T-helper 1 cell (primary cell): ENCODE data around the gene ADD1.

Experiments
- DNase-seq, 5 donors: peaks; one replicate each; pipeline ENCODE4 v3.0.0-alpha.2; 2012 to 2020

ADD1 gene

DNA sequence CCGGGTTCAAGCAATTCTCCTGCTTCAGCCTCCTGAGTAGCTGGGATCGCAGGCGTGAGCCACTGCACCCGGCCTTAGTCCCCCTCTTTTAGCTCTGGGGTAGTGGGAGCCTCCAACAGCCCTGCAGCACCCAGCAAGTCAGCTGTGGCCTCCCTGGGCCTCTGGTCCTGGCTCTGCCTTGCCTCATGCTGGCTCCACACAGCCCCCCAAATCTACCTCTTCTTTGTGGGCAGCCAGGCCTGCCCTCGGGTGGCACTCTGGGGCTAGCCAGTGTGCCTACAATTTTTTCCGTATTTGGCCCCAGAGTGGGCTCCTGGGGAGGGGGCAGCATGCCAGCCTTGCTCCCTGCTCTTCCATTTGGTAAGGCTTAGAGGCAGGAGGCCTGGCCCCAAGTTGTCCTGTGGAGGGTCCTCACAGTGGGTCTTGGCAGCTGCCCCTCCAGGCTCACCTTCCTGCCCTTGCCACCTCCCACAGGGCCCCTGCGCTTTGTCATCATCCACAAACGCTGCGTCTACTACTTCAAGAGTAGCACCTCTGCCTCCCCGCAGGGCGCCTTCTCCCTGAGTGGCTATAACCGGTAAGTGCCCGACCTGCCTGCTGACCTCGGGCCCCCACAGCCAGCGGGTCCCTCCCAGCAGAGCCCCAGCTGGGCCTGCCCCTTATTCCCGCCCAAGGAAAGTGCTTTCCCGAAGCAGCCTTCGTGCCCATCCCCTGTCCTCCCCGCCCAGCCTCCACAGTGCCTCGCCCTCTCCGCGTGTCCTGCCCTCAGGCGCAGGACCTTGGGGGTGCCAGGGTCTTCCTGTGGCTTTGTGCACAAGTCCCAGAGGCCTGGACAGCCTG is 21.0 kb upstream of the ADD1 start:
- DNase-seq = no peak

GRCh38 chr4:2823301-2823670 is 20.4 kb upstream of the ADD1 start:
- DNase-seq = no peak

DNA sequence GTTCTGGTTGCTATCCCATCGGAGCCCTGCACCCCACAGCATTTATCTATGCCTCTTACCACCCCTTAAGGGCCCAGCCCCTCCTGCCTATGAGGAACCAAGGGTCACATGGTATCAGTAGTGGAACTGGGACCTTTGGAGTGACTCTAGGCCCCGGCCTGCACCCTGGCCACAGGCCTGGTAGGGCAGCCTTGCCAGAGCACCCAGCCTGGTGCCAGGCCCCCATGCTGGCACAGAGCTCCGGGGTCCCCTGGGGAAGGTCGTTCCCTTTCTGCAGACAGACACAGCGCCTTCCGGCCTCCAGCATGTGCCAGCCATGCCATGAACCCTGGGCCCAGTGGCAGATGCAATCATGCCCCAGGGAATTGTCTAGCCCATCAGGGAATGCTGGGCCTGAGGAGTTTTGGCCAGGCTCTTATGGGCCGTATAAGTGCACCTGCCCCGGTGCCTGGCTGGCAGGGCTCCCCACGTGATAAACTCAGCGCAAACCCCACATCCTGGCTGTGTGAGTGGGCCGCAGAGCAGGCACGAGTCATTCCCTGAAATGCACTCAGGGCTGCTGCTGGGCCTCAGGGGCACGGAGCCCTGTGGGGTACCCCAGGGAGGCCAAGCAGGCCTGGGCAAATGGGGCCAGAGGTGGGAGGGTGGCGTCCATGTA is 19.8 kb upstream of the ADD1 start:
- DNase-seq = no peak

DNA sequence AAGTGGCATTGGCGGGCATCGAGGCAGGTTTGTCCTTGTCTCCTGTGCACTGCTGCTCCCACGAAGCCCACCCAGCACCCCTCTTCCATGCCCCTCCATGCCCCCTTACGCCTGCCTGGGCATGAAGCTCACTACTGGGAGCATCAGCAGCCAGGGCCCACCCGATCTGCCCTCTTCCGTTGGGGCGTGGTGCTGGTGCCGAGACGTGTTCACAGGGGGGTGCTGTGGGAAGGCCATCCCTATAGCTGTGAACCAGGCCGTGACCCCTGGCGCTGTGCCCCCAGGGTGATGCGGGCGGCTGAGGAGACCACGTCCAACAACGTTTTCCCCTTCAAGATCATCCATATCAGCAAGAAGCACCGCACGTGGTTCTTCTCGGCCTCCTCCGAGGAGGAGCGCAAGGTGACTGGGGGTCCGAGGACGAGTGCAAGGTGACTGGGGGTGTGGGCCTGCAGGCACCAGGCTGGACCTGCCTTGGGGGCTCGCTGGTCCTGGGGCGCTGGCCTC is 19.3 kb upstream of the ADD1 start:
- no peak for DNase-seq

DNA sequence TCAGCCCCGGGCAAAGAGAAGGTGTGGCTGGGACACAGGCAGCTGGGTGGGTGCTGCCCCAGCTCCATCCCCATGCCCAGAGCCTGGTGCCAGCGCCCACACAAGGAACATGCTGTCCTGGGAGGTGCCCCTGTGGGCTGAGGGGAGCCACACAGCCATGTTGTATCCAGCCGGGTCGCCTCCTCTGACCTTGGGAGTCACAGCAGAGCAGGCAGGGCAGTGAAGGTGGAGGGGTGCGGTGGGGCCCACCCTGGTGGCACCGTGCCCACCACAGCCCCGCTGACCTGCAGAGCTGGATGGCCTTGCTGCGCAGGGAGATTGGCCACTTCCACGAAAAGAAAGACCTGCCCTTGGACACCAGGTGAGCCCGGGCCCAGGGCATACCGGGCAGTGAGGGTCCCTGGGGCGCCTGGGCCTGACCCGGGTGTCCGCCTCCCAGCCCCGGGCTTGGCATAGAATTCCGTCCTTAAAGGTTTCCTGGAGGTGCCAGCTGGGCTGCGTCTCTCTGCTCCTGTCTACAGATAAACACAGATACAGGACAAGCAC is 18.7 kb upstream of the ADD1 start:
- DNase-seq = no peak

- no peak for DNase-seq
These were observed 17.9 kb upstream of the ADD1 start for GRCh38 chr4:2825740-2826139.

DNA sequence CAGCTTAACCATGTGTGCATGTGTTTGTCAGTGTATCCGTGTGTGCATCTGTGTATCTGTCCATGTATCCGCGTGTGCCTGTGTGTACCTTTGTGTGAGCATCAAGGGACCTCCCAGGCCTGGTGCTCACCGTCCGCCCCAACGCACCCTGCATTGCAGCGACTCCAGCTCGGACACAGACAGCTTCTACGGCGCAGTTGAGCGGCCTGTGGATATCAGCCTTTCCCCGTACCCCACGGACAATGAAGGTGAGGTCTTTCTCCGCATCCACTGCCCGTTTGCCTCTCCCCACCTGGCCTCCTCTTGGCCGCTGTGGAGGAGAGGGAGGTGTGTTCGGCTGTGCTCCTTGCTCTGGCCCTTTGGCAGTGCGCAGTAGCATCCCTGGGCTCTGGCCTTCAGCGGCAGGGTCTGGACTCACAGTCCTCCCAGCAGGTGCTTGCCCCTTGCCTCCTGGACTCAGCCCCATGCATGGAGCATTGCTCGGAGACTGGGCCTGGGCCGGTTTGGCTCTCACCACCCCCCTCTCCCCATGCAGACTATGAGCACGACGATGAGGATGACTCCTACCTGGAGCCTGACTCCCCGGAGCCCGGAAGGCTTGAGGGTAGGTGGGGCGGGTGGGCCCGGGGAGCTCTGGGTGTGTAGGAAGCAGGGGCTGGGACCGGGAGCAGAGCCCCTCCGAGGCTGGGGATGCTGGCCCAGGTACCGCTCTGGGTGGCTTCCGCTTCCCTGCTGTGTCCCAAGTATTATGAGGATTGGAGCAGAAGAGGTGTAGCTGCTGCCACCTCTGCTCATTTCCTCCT is 16.4 kb upstream of the ADD1 start:
- no peak for DNase-seq

GRCh38 chr4:2827874-2828751 is 15.5 kb upstream of the ADD1 start:
- no peak for DNase-seq

DNA sequence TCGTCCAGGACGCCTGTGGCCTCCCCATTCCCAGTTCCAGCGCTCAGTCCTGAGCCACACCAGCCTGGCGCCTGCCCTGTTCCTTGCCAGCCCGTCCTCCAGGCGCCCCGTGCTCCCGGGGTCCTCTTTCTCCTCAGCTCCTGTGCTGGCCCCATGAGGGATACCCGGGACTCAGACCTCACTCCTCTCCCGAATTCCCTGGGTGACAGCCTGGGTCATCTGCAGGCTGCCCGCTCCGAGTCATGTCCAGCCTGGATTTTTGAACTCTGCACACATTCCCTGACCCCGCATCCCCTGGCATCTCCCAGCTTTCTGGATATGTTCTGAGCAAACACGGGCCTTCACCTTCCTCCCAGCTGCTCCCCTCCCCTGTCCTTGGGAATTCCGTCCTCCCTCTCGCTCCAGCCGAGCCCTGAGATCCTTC is 14.9 kb upstream of the ADD1 start:
- no peak for DNase-seq

DNA sequence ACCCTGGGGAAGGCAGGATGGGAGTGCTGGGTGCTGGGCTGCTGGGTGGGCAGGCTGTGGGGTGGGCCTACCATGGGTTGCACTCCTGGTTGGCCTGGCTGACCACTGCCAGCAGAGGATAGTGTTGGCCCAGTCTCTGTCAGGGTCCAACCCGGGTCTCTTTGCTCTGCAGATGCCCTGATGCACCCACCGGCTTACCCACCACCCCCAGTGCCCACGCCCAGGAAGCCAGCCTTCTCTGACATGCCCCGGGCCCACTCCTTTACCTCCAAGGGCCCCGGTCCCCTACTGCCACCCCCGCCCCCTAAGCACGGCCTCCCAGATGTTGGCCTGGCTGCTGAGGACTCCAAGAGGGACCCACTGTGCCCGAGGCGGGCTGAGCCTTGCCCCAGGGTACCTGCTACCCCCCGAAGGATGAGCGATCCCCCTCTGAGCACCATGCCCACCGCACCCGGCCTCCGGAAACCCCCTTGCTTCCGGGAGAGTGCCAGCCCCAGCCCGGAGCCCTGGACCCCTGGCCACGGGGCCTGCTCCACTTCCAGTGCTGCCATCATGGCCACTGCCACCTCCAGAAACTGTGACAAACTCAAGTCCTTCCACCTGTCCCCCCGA is 14.2 kb upstream of the ADD1 start:
- DNase-seq = no peak

- DNase-seq = no peak
These were observed 13.7 kb upstream of the ADD1 start for GRCh38 chr4:2829933-2830451.

- no peak for DNase-seq
These were observed 12.7 kb upstream of the ADD1 start for GRCh38 chr4:2830632-2831610.

DNA sequence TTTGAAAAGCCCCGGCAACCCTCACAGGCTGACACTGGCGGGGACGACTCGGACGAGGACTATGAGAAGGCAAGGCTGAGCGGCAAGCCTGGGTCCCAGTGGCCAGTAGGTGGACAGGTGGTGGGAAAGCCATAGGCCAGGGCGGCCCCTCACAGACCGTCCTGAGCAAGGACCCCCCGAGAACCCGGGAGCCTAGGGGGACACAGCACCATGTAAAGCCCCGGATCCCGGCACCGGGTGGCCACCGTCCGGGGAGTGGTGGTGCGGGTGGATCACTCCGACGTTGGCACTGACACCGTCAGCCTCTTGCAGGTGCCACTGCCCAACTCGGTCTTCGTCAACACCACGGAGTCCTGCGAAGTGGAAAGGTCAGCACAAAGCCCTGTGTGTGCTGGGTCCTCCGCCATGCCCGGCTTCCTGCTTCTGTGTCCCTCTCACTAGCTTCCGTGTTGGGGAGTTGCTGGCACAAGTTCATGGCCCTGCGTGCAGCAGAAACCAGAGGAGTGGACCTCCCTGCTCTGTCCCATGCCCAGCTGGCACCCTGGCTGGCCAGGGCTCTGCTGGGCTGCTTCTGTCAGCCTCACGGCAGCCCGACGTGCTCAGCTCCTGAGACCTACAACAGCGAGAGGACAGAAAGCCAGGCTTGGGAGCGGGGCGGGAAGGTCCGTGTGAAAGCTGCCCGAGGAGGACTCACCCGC is 11.9 kb upstream of the ADD1 start:
- no peak for DNase-seq

DNA sequence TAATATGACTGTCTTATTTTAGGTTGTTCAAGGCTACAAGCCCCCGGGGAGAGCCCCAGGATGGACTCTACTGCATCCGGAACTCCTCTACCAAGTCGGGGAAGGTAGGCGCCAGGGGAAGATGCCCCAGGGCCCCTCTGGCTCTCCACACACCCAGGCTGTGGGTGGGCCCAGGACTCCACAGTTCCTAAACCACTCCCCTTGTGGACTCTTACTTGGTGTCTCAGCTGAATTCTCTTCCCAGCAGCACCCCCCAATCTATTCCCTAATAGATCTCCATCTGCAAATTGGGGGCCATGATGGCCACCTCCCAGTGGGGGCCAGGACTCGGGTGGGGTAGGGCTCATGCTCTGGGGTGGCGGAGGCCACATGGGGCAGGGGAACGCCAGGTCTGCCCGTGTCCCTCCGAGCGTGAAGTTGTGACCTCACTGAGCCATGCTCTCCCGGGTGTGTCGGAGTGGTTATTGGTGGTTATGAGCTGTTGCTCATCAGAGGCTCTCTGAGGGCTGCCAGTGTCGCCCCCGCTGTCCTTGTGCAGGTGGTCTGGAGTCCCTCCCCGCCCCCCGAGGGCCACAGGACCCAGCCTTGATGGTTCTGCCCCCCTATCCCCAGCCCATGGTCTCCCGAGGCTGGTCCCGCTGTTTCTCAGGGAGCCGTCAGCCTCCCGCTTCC is 11.2 kb upstream of the ADD1 start:
- DNase-seq = no peak

DNA sequence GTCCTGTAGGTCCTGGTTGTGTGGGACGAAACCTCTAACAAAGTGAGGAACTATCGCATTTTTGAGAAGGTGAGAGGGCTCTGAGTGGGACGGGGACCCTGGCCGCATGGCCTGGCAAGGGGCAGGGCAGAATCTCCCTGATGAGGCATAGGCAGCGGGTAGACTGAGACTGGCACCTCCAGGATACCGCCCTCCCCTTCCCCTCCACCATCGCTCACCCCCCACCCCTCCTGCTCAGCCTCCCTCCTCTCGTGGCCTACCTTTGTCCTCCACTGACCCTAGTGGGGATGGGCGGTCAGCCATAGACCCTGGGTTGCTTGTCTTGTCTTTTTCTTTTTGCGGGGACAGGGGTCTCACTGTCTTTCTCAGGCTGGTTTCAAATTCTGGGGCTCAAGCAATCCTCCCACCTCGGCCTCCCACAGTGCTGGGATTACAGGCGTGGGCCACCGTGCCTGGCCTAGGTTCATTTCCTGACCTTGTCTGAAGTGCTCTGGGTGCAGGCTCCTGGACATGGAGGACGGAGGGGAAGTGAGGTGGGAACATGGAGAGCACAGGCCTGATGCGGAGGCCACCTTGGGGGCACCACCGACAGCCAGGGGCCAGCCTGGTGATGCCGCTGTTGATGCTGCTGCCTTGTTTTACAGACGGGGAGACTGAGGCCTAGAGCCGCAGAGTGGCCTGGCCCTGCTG is 10.5 kb upstream of the ADD1 start:
- DNase-seq = no peak

GRCh38 chr4:2833671-2834000 is 10.0 kb upstream of the ADD1 start:
- no peak for DNase-seq

GRCh38 chr4:2834001-2834921 is 9.4 kb upstream of the ADD1 start:
- no peak for DNase-seq
